SH-SY5Y (cell line): Measurements from ENCODE around the gene LCAT.

ENCODE experiments used
- GATA2 ChIP-seq: IDR thresholded peaks from 2 replicates; pipeline ENCODE4 v1.6.1; 2011; ENCODE audit warnings: mild to moderate bottlenecking, low read depth, low read length
- GATA3 ChIP-seq: IDR thresholded peaks from 2 replicates; pipeline ENCODE4 v1.6.1; 2011; ENCODE audit warnings: low read depth, mild to moderate bottlenecking, low read length, moderate library complexity

DNA sequence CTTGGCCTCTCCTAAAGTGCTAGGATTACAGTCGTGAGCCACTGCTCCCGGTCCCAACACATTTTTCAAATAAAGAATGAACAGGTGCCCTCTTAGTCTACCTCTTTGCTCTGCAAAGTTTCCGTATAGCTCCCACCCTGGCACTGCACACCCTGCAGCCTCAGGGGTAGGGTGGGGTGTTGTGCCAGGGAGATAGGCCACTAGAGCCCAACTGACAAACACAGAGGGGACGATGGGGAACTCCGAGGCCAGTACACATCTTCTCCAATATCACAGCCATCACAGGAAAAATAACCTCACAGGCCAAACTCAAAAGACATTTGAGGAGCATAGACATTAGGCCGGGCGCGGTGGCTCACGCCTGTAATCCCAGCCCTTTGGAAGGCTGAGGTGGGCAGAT lies 27.2 kb upstream of the LCAT start:
- no peak for TF ChIP-seq GATA3
- TF ChIP-seq GATA2: no peak
